Activated CD8-positive, alpha-beta memory T cell treated with anti-CD3 and anti-CD28 coated beads, Interleukin-2, amount 10 ng/mL, durations not matched to agents 7 days and 5 days (primary cell): ENCODE results near the gene ANKRD24. TPM values are rescaled to one million over a fixed set of nuclear protein-coding genes. Genes with fewer than 3 reads are reported as not detected.
"Not testable (repeated sequence)": the region's sequence is repeated elsewhere in the genome, so short reads cannot be mapped to it uniquely, and the experiment has no call there.

ENCODE experiments used
- ATAC-seq: fragments of 150-1000 bp; cut with Tn5 transposase; one replicate; pipeline ENCODE4 v1.10.0; 2021; ENCODE audit warnings: moderate library complexity
- CTCF ChIA-PET: fragments of 350-600 bp; sonication (Branson Sonifier 250); formaldehyde crosslinking; loops from one replicate; lab custom pipeline; 2021; ENCODE audit warnings: antibody characterized with exemption; lab: Charles Lee
- DNase-seq: peaks from one replicate; pipeline ENCODE4 v3.0.0-alpha.2; 2020
- H3K27ac Mint-ChIP-seq: one replicate; pipeline ENCODE4 v1.8.0; 2021; ENCODE audit warnings: mild to moderate bottlenecking, mixed read lengths
- H3K27me3 Mint-ChIP-seq: one replicate; pipeline ENCODE4 v1.8.0; 2021; ENCODE audit warnings: mixed read lengths
- H3K36me3 Mint-ChIP-seq: one replicate; pipeline ENCODE4 v1.8.0; 2021; ENCODE audit warnings: mild to moderate bottlenecking, mixed read lengths
- H3K4me1 Mint-ChIP-seq: one replicate; pipeline ENCODE4 v1.8.0; 2021; ENCODE audit warnings: mixed read lengths
- H3K4me3 Mint-ChIP-seq: one replicate; pipeline ENCODE4 v1.8.0; 2021; ENCODE audit warnings: mild to moderate bottlenecking, moderate library complexity, mixed read lengths
- H3K9me3 Mint-ChIP-seq: one replicate; pipeline ENCODE4 v1.8.0; 2022; ENCODE audit warnings: low read depth, mixed read lengths
- total RNA-seq, 2 experiments: library from RNA; stranded (reverse); gene quantifications; one replicate each; pipeline ENCODE4 v1.2.3, GENCODE V29; 2021

Gene ANKRD24
- total RNA-seq, 2 experiments from 2014 or later: 0.82 to 1.4 TPM

- DNase-seq: no peak
- no peak for ATAC-seq
- H3K36me3 Mint-ChIP-seq: peaks cover 1% of the 10 kb centered on the region
- CTCF ChIA-PET: interaction anchor here (0.7 to 2.8 kb wide), 2 partner anchors 8 to 16 kb away, joined by 3 to 11 read pairs; no protein-coding TSS in a partner anchor
- no peaks in the 10 kb centered on the region for H3K9me3 Mint-ChIP-seq
- no peak overlapping the region for H3K27ac Mint-ChIP-seq
- H3K4me1 Mint-ChIP-seq: peaks cover 10% of the 10 kb centered on the region
- peaks cover 4% of the 10 kb centered on the region for H3K27me3 Mint-ChIP-seq
- no peak overlapping the region for H3K4me3 Mint-ChIP-seq
Measured at GRCh38 chr19:4215807-4216206, 33.3 kb downstream of the ANKRD24 start.

GRCh38 chr19:4216846-4217245 lies 34.4 kb downstream of the ANKRD24 start:
- Mint-ChIP-seq H3K36me3 (peaks cover 1% of the 10 kb centered on the region), H3K4me3 (no peak overlapping the region), H3K4me1 (peaks cover 10% of the 10 kb centered on the region), H3K27me3 (peaks cover 4% of the 10 kb centered on the region), H3K27ac (no peak overlapping the region), H3K9me3 (no peaks in the 10 kb centered on the region)
- DNase-seq (no peak), ATAC-seq (no peak)
- CTCF ChIA-PET: interaction anchor here (1.1 to 2.8 kb wide), 2 partner anchors 9 to 76 kb away, joined by 3 to 11 read pairs; no protein-coding TSS in a partner anchor

- H3K27ac Mint-ChIP-seq: no peak overlapping the region
- CTCF ChIA-PET: interaction anchor here (1.1 to 2.8 kb wide), 2 partner anchors 10 to 77 kb away, joined by 3 to 11 read pairs; no protein-coding TSS in a partner anchor
- H3K4me3 Mint-ChIP-seq: no peak overlapping the region
- DNase-seq (no peak), ATAC-seq (no peak)
- peaks cover 10% of the 10 kb centered on the region for H3K4me1 Mint-ChIP-seq
- no peaks in the 10 kb centered on the region for H3K9me3 Mint-ChIP-seq
- no peaks in the 10 kb centered on the region for H3K27me3 Mint-ChIP-seq
- H3K36me3 Mint-ChIP-seq: peaks cover 1% of the 10 kb centered on the region
Measured at GRCh38 chr19:4217429-4218264, 35.2 kb downstream of the ANKRD24 start.

DNA sequence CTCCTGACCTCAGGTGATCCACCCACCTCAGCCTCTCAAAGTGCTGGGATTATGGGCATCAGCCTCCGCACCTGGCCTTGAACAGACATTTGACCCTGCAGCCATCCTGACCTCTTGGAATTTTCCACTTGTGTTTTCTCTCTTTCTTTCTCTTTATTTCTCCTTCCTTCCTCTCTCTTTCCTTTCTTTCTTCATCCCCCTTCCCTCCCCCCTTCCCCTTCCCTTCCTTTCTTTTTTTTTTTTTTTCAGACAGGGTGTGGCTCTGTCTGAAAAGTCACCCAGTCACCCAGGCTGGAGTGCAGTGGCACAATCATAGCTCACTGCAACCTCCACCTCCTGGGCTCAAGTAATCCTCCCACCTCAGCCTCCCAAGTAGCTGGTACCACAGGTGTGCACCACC lies 36.0 kb downstream of the ANKRD24 start:
- H3K9me3 Mint-ChIP-seq, ATAC-seq, H3K27ac Mint-ChIP-seq, H3K27me3 Mint-ChIP-seq, H3K4me3 Mint-ChIP-seq, H3K4me1 Mint-ChIP-seq, DNase-seq, H3K36me3 Mint-ChIP-seq: not testable (repeated sequence)
- CTCF ChIA-PET: interaction anchor here (1.8 to 2.8 kb wide), 2 partner anchors 11 to 32 kb away, joined by 4 to 11 read pairs; no protein-coding TSS in a partner anchor

DNA sequence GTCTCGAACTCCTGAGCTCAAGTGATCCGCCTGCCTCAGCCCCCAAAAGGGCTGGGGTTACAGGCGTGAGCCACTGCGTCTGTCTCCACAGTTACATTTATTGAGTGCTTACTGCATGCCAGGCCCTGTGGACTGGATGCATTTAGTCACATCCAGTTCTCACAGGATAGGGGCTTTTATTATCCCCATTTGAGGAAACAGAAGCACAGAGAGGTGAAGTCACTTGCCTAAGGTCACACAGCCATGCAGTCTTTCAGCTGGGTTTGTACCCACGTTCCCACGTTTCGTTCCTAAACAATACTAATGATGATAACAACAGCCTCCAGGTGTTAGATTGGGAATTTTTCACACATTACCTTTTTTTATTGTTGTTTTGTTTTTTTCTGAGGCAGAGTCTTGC lies 37.7 kb downstream of the ANKRD24 start:
- no peaks in the 10 kb centered on the region for H3K27me3 Mint-ChIP-seq
- ATAC-seq (no peak), DNase-seq (no peak)
- H3K27ac Mint-ChIP-seq: no peak overlapping the region
- peaks cover 1% of the 10 kb centered on the region for H3K36me3 Mint-ChIP-seq
- no peaks in the 10 kb centered on the region for H3K9me3 Mint-ChIP-seq
- H3K4me1 Mint-ChIP-seq: no peaks in the 10 kb centered on the region
- H3K4me3 Mint-ChIP-seq: no peak overlapping the region
- CTCF ChIA-PET: interaction anchor here (1.8 to 3.2 kb wide), 2 partner anchors 13 to 34 kb away, joined by 4 to 14 read pairs; no protein-coding TSS in a partner anchor

DNA sequence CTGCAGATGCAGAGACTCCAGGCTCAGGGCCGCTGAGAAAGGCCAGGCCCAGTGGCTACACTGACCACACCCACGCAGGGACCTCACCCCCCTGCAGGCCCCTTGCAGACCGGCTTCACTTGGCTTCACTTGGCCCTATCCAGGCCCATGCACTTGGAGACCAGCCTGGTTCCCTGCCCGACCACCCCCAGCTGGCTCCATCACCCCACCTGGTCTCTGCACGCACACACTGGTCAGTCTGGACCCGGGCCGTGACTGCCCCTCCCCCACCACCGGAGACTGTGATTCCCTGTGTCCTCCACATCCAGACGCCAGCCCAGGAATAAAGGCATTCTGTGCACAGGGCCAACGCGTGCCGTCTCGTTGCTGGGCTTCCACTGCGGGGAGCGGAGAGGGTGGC lies 42.0 kb downstream of the ANKRD24 start:
- Mint-ChIP-seq H3K27me3 (peaks cover 3% of the 10 kb centered on the region), H3K36me3 (no peaks in the 10 kb centered on the region), H3K27ac (no peak overlapping the region), H3K4me1 (peaks cover 3% of the 10 kb centered on the region), H3K4me3 (no peak overlapping the region), H3K9me3 (no peaks in the 10 kb centered on the region)
- CTCF ChIA-PET: no interaction called here
- ATAC-seq: no peak
- DNase-seq: no peak

DNA sequence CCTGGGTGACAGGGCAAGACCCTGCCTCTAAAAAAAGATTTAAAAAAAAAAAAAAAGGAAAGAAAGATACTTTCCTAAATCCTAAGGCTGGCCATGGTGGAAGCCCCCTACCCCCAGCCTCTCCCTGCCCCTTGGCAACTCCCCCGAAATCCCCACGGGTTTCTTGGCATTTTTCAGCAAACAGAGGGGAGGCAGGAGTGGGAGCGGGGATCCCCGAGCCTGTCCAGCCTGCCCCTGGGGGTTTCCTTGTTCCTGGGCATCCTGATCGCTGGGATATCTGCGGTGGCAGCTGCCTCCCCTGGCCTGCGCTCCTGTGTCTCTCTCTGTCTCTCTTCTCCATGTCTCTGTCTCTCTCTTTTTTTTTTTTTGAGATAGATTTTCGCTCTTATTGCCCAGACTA lies 43.4 kb downstream of the ANKRD24 start:
- peaks cover 3% of the 10 kb centered on the region for H3K27me3 Mint-ChIP-seq
- H3K4me1 Mint-ChIP-seq: peaks cover 6% of the 10 kb centered on the region
- H3K36me3 Mint-ChIP-seq: no peaks in the 10 kb centered on the region

GRCh38 chr19:4227771-4228170 lies 45.3 kb downstream of the ANKRD24 start:
- H3K36me3 Mint-ChIP-seq: no peaks in the 10 kb centered on the region
- peaks cover 3% of the 10 kb centered on the region for H3K27me3 Mint-ChIP-seq
- H3K9me3 Mint-ChIP-seq: no peaks in the 10 kb centered on the region
- no peak overlapping the region for H3K27ac Mint-ChIP-seq
- CTCF ChIA-PET: no interaction called here
- no peak overlapping the region for H3K4me3 Mint-ChIP-seq
- DNase-seq (no peak), ATAC-seq (no peak)
- peaks cover 6% of the 10 kb centered on the region for H3K4me1 Mint-ChIP-seq

More for the DNA sequence above, 43.4 kb downstream of the ANKRD24 start:
- no peak for ATAC-seq
- no peak overlapping the region for H3K27ac Mint-ChIP-seq
- CTCF ChIA-PET: no interaction called here
- H3K9me3 Mint-ChIP-seq: no peaks in the 10 kb centered on the region
- H3K4me3 Mint-ChIP-seq: no peak overlapping the region
- DNase-seq: no peak

- Mint-ChIP-seq H3K4me3 (no peak overlapping the region), H3K4me1 (peaks cover 8% of the 10 kb centered on the region), H3K36me3 (no peaks in the 10 kb centered on the region), H3K27me3 (peaks cover 3% of the 10 kb centered on the region), H3K9me3 (no peaks in the 10 kb centered on the region), H3K27ac (no peak overlapping the region)
- ATAC-seq (no peak), DNase-seq (no peak)
- CTCF ChIA-PET: no interaction called here
Measured at GRCh38 chr19:4228765-4229178, 46.3 kb downstream of the ANKRD24 start.

- H3K4me1 Mint-ChIP-seq: peaks cover 8% of the 10 kb centered on the region
- H3K4me3 Mint-ChIP-seq: peak within 1 kb of the TSS; percentile 64
- peak; percentile 77 for ATAC-seq
- peak; percentile 66 for DNase-seq
- CTCF ChIA-PET: no interaction called here
- peaks cover 3% of the 10 kb centered on the region for H3K27me3 Mint-ChIP-seq
- H3K9me3 Mint-ChIP-seq: no peaks in the 10 kb centered on the region
- H3K27ac Mint-ChIP-seq: no peak within 1 kb of the TSS
- H3K36me3 Mint-ChIP-seq: no peaks in the 10 kb centered on the region
Measured at GRCh38 chr19:4229179-4229931, 46.9 kb downstream of the ANKRD24 start, which contains the start of gene EBI3. Gene EBI3 (plus strand): TSS chr19:4229523. CDS start chr19:4229551, 28 bp downstream.

DNA sequence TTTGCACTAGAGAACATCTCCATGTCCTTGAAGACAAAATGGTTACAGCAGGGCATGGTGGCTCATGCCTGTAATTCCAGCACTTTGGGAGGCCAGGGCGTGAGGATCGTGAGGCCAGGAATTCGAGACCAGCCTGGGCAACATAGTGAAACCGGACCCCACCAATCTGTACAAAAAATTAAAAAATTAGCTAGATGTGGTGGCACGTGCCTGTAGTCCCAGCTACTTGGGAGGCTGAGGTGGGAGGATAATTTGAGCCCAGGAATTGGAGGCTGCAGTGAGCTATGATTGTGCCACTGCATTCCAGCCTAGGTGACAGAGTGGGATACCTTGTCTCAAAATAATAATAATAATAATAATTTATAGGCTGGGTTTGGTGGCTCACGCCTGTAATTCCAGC lies 47.7 kb downstream of the ANKRD24 start:
- not testable (repeated sequence) for ATAC-seq

DNA sequence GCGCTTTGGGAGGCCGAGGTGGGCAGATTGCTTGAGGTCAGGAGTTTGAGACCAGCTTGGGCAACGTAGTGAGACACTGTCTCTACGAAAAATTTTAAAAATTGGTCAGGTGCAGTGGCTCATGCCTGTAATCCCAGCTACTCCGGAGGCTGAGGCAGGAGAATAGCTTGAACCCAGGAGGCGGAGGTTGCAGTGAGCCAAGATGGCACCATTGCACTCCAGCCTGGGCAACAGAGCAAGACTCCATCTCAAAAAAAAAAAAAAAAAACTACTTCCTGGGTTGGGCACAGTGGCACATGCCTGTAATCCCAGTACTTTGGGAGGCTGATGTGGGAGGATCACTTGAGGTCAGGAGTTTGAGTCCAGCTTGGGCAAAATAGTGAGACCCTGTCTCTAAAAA lies 49.0 kb downstream of the ANKRD24 start:
- not testable (repeated sequence) for H3K4me3 Mint-ChIP-seq, ATAC-seq, H3K27ac Mint-ChIP-seq, DNase-seq, H3K36me3 Mint-ChIP-seq, H3K4me1 Mint-ChIP-seq, H3K9me3 Mint-ChIP-seq, H3K27me3 Mint-ChIP-seq
- CTCF ChIA-PET: interaction anchor here (0.6 to 4.0 kb wide), 5 partner anchors 10 to 976 kb away, joined by 3 to 14 read pairs (median 3); no protein-coding TSS in a partner anchor

More for the DNA sequence above, 47.7 kb downstream of the ANKRD24 start:
- H3K27ac Mint-ChIP-seq, DNase-seq, H3K4me3 Mint-ChIP-seq, H3K27me3 Mint-ChIP-seq, H3K9me3 Mint-ChIP-seq, H3K36me3 Mint-ChIP-seq, H3K4me1 Mint-ChIP-seq: not testable (repeated sequence)
- CTCF ChIA-PET: interaction anchor here (0.6 to 0.7 kb wide), 2 partner anchors 26 to 414 kb away, joined by 3 to 4 read pairs; no protein-coding TSS in a partner anchor

DNA sequence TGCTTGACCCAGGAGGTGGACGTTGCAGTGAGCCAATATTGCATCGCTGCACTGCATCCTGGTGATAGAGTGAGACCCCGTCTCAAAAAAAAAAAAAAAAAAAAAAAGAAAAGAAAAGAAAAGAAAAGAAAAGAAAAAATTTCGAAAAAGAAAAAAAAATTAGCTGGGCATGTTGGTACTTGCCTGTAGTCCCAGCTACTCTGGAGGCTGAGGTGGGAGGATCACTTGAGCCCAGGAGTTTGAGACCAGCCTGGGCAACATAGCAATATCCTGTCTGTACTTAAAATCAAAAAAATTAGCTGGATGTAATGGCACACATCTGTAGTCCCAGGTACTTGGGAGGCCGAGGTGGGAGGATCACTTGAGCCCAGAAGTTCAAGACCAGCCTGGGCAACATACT lies 49.6 kb downstream of the ANKRD24 start:
- not testable (repeated sequence) for H3K27me3 Mint-ChIP-seq, H3K9me3 Mint-ChIP-seq, H3K36me3 Mint-ChIP-seq, H3K4me3 Mint-ChIP-seq, H3K27ac Mint-ChIP-seq, DNase-seq, H3K4me1 Mint-ChIP-seq, ATAC-seq
- CTCF ChIA-PET: interaction anchor here (0.6 to 4.0 kb wide), 7 partner anchors 10 to 352 kb away, joined by 3 to 14 read pairs (median 4); partner anchors contain the start of genes MPND and YJU2
